HG02840 (cell line): ENCODE measurements around the gene PMPCA.

Source experiments
- ATAC-seq: cut with Tn5 transposase; IDR thresholded peaks from one replicate; pipeline ENCODE4 v1.9.1; 2021; ENCODE audit warnings: mild to moderate bottlenecking, moderate library complexity, moderate number of reproducible peaks; ENCODE audit not compliant: unreplicated experiment, low FRiP score

Gene PMPCA

DNA sequence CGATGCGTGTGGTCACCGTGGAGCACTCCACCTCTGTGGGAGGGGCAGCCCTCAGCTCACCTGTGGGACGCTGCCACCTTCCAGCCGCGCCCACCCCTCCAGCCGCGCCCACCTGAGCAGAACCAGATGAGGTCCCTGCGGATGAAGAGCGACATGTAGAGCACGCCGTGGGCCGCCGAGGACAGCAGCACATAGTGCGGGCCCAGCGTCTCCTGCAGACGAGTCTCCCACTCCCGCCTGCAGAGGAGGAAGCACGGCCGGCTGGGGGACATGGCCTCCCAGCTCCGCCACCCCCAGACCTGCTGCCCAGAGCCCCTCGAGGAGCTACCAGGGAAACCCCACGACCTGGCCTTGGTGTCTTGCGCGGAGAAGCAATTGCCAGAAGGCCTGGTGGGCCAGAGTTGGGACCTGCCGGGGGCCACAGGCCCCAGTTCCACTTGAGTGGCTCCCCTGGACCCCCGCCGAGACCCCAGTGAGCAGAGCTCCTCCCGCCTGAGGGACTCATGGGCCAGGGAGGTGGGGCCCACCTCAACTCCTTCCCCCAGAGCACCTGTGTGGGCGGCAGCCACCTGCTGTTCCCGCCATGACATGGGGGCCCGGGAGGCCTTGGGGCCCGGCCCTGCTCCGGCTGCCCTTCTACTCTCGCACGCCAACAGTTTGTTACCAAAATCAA, 22.7 kb downstream of the PMPCA start:
- no peak for ATAC-seq

DNA sequence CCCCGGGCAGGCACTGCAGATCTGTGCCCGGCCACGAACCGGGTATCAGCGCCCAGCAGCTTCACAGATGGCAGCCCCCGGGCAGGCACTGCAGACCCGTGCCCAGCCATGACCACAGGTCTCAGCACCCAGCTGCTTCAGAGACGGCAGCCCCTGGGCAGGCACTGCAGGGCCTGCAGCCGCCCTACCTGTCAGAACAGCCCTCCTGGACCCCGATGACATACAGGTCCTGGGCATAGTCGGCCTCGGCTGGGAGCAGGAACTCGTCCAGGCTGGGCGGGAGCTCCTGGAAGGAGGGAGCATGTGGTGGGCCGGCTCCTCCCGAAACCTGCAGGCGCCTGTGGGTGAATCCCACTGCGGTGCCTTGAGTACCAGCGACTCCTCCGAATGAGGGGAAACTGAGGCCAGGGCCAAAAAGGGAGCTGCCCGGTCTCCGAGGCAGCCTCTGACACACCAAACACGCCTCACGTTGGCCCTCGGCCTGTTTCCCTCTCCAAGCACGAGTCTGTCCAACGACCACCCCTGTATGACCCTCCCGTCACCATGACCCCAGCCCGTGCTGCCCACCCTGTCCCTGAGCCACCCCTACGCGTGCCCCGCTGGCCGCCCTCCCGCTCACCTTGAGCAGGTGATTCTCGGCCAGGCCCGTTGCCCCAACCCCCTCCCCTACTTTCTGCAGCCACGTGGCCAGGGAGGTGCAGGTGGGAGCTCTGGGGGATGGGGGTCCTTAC, 23.6 kb downstream of the PMPCA start:
- ATAC-seq: no peak

DNA sequence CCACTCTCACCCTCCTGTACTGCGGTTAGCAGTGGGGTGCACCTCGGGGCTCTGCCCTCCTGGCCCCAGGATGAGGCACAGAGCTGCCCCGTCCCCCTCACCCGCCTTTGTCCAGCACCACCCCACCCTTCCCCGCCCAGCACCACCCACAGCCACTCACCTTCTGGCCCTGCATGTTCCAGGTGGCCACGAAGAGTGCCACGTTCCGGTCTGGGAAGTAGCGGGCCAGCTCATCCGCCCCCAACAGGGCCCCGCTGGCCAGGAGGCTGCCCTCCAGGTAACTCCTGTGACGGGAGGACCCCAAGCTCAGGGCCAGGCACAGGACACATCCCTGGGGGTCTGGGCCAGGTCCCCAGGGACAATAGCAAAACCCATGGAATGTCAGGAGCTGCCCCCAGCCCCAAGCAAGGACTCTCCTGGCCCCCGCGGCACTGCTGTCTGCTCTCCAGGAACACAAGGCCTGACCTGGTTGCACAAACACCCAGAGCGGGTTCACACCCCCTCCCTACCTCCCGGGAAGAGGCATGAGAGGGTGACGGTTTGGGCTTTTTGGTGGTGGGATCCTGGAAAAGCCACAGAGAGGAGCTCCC, 24.2 kb downstream of the PMPCA start:
- no peak for ATAC-seq

DNA sequence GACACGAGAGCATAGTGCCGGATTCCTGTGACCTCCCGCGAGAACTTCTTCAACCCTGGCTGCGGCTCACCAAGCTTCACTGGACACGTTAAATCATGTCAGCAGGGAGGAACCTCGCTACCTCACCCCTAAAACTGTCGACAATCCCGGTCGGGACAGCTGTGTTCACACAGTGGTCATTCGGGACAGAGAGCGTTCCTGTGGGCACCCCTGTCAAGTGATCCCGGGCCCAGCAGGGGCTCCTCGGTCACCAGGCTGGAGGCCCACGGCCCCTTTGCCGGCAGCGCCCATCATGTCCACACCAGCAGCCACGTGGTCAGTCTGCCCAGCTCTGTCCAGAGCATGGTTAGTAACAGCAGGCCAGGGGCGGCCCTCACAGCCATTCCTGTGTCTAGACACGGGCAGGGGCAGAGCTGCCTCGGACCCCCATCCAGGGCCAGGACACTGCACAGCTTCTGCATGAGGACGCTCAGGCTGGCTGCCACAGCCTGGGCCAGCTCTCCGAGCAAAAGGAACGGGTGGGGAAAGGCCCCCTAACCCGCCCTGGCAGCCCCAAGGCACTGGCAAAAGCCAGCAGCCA, 25.7 kb downstream of the PMPCA start:
- ATAC-seq: no peak

DNA sequence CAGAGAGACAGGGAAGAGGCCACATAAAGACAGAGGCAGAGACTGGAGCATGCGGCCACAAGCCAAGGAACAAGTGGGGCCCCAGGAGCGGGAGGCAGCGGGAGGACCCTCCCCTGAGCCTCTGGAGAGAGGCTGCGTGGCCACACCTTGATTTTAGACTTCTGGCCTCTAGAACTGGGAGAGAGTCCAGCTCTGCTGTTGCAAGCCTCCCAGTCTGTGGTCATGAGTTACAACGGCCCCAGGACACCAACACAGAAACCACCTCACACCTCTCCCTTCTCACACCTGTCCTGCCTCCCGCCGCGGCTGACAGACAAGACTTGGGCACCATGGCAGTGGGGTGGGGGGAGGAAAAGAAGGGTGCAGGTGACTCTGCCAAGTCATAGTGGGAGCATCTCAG, 27.0 kb downstream of the PMPCA start:
- no peak for ATAC-seq

DNA sequence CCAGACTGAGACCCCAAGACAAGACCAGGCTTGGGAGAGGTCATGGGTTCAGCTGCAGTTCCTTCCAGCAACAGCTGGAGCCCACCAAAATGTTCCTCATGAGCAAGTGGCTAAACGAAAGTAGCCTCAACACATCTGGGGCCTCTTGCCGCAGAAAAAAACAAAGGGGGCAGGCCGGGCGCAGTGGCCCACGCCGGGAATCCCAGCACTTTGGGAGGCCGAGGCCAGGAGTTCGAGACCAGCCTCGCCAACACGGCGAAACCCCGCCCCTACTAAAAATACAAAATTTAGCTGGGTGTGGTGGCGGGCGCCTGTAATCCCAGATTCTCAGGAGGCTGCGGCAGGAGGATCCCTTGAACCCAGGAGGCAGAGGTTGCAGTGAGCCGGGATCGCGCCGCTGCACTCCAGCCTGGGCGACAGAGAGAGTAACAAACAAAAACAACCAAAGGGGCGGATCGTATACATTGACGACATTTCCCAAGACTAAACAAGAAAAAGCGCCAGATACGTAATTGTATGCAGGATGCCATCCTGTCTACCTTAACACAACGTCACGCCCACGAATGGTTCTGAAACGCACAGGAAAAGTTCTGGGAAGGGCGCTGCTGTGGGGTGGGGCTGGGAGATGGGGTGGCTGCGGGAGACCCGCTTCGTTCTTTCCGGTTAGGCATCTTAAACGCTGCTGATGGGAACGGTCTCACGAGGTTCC, 27.5 kb downstream of the PMPCA start:
- no peak for ATAC-seq

DNA sequence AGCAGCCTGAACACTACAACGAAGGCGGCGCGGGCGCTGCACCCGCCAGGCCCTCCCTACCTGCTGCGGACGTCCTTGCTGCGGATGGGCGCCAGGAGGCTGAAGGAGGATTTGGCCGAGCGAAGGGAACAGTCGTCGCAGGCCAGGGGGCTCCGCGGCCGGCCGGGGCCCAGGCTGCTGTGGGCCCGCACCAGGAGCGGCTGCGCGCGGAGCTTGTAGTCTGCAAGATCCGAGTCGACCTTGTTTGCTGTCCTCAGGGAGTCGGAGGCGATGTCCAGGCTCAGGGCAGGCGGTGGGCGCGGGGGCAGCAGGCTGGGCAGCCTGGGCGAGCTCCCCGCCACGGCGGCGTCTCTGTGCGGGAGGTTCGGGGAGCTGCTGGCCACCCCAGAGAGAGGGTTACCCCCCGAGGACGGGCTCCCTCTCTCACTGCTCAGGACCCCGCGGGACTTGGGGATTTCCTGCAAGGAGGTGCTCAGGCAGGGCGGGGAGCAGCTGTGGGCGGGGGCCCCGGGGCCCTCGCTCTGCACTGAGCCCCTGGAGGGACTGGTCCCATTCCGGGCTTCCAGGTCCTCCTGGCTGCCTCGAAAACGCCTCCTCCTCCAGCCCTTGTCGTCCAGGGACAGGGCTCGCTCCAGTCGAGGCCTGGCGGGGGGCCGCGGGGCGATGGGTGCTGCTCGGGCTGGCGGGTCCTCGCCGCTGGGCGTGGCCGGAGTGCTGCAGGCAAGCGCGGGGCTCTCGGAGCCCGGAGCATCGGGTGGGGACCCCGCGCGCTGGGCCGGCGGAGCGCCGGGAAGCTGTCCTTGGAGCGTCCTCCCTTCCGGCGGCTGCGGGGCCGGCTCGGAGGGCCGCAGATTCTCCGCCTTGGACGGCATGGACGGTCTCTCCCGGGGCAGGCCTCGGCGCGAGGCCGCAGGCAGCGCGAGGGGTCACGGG, 28.4 kb downstream of the PMPCA start:
- peak; percentile 56 for ATAC-seq

DNA sequence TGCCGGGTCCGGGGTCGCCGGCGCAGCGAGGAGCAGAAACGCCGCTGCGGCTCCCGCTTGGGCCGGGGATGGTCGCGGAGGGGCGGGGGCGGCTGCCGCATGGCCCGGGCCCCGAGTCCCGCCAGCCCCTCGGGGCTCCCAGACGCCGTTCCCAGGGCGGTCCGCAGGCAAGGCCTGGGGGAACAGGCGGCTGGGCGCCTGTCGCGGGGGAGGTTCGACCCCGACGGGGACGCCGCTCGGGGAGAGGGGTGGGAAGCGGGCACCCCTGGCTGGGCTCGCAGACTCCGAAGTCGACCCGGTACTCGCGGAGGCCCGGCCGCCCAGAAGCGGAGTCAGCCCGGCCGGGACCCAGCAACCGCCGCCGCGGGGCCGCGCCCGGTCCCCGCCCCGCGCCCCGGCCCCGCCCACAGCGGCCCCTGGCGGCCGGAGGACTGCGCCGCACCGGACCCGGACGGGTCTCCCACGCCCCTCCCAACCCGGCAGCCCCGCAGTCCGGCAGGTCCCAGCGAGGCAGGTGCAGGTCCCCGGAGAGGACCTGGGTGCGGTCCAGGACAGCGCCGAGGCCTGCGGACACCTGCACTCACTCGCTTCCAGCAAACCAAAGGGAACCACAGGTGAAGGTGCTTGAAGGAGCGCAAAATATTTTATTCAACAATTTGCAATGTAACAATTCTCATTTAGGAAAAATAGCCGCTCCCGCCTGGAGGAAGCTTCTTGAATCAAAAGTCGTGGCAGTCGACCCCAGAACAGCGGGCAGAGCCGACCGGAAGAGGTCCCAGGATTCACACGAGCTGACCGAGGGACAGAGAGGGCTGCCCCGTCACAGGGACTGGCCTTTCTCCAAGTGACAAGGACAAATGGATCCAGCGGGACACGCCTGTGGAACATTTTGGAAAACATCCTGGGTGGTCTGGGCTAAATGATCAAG, 29.3 kb downstream of the PMPCA start, which contains the start of gene INPP5E:
INPP5E (minus strand) TSS at position 365 of the 928 bp plus-strand sequence. CDS start 426 bp downstream, outside the sequence.
- ATAC-seq: peak; percentile 56

DNA sequence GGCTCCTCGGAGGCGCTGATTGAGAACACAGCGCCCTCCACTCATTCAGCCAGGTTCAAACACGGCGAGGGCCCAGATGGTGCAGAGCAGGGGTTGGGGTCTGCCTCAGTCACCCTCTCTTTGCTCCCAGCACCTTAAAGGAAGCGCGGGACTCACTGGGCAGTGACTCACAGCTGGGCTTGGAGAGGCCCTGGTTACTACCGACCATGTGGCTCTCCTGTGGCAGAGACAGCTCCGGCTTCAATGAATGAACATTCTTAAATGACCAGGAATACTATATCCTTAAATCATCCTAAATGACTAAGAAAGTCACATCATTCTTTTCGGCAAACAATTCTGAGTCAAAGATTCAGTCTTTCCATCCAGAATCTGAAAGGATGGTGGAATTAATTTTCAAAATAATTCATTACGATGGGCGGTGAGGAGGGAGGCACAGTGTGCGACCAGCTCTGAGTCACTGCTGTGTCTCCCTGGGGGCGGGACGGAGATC, 30.8 kb downstream of the PMPCA start:
- ATAC-seq: no peak

DNA sequence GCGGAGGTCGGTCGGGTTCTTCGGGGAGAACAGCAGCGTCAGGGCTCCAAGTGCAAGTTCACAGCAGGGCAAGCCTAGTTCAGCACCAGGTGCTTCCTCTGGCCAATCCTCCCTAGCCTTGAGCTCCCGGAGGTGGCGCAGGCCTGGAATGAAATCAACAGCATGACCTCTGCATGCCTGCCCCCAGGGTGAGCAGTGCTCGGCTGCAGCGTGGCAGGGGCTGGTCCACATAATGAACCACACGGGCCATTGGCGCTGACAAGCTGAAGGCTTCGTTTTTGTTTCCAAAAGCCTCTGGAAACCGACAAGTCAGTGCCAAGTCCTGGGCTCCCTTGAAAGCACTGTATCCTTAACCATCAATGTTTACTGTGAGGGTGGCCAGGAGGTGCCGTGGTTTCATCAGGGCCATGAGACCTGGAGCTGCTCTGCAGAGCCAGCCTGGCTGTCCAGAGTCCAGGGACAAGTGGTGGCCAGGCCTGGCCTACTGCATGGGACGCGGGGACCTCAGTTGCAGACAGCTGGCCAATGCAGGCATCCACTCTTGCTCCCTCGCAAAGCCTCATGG, 31.3 kb downstream of the PMPCA start:
- no peak for ATAC-seq

DNA sequence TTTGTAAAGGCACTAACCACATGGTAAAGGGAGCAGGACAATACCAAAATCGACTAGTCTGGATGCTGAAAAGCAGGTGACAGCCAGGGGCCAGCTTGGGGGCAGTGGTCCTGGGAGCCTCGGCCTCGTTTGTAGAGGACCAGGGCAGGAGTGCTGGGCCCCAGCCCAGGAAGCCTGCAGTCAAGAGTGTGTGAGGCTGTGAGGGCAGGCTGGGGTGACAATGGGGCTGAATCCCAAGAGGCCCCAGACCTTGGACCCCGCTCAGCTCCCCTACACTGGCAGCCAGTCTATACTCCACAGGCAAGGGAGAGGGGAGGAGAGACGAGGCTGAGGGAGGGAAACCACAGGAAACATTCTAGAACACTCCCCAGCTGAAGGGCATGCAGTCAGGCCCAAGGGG, 31.8 kb downstream of the PMPCA start:
- ATAC-seq: no peak

DNA sequence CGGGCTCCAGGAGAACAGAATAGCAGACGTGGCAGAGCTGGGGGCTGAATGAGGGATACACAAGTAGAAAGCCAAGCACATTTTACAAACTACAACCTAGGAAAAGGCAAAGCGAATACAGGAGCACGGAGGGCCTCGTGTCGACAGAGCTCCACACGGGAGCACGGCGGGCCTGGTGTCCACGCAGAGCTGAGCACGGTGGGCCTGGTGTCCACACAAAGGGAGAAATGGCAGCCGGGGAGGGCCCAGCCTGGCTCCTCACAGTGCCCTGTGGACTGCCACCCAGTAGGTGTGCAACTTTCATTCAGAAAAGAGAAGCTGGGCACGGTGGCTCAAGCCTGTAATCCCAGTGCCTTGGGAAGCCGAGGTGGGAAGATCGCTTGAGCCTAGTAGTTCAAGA, 32.6 kb downstream of the PMPCA start:
- no peak for ATAC-seq

DNA sequence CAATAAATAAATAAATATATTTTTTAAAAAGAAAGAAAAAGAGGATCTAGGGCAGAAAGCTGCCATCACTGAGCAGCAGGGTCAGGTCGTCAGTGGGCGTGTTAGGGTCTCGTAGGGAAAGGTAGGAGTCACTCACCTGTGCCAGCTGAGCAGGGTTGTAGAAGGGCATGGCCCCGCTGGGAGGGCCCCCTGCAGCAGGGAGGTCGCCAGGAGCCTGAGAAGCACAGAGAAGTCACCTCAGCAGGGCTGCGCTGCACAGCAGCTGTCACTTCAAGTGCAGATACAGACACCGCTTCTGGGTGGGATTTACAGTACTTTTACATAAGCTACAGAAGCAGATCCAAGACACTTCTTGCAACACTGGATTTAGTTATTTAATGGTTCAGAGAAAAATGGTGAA, 33.2 kb downstream of the PMPCA start:
- no peak for ATAC-seq

DNA sequence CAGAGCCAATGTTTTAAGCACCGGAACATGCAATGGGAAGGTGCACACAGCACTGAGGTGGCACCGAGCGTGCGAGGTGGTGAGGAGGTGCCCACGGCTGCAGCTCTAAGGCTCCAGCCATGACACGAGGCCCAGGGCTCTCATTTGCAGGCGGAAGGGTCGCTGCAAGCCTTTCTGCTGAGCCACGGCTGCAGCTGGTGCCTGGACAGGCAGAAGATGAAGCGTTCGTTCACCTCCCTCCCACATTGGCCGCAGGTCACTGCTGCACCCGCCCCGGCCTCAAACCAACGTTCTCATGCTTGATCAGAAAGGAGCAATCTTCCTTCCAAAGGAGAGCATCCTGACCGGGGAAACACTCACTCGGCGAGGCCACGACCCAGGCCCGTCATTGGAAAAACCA, 33.6 kb downstream of the PMPCA start:
- no peak for ATAC-seq

DNA sequence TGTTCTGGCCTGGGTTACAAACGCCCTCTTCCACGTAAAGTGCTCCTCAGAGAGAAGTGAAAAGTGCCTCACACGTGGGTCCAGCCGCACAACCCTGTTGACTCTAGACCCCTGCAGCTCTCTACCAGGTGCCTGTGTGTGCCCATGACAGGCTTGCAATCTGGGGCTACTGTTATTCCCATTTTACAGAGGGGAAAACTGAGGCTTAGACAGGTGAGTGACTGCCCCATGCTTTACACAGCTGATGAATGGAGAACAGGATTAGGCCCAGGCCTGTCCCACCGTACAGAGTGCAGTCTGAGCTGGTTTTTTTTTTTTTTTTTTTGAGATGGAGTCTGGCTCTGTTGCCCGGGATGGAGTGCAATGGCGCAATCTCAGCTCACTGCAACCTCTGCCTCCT, 35.3 kb downstream of the PMPCA start:
- ATAC-seq: no peak

DNA sequence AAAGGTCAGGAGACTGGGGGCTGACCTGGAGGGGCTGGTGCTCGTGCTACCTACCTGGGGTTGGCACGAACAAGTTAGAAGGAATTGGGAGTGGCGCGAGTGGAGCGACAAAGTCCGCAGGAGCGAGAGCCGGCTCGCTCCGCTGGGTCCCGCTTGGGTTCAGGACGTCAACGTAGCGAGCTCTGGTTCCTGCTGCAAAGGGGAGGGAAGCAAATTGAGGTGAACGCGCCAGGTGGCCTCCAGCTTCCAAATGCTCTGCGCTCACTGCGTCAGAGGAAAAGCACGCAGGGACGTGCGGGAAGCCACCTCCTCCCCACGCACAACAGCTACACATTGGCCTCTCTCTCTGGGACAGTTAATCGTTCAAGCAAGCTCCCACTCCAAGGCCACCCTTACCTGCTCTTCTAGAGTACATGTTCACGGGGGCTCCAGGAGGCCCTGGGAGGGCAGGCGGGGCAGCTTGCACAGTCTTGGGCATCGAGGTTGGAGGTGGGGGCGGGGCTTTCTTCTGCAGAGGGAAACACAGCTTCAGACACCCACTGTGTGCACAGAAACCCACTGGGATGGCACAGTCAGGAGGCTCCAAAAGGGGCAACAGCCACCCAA, 36.8 kb downstream of the PMPCA start:
- ATAC-seq: no peak

DNA sequence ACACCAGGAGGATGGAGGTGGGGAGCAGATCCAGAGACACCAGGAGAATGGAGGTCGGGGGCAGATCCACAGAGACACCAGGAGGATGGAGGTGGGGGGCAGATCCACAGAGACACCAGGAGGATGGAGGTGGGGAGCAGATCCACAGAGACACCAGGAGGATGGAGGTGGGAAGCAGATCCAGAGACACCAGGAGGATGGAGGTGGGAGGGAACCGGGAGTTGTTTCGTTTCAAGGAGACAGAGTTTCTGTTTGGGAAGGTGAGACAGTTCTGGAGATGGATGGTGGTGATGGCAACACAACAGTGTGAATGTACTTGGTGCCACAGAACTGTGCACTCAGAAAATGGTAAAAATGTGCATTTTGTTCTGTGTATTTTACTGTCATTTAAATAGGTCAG, 38.2 kb downstream of the PMPCA start:
- ATAC-seq: no peak
